Measurements from ENCODE around the gene DSP.

DSP gene

DNA sequence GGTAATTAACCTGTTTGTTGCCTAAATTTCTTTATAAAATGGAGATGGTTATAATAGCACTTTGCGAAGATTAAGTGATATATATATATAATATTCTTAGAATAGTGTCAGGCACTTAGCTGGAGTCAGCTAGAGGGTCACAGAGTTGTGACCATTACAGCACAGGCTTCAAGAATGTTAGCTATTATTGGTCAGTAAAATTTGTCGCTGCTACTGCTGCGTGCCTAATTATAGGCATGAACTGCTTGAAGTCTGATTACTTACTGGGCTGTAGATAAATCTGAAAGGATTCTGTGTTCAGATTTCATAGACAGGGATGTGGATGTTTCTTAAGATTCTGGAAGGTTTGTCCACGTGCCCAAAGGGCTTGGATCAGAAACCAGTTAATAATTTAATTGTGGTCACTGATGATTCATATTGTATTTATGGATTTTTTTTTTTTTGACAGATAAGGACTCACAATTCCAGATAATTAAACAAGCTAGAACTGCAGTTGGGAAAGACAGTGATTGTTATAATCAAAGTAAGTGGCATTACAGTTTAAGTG lies 53.2 kb downstream of the DSP start:
- DNase-seq (ENCODE audit: low read depth in 2 of 2) = no peak

DNA sequence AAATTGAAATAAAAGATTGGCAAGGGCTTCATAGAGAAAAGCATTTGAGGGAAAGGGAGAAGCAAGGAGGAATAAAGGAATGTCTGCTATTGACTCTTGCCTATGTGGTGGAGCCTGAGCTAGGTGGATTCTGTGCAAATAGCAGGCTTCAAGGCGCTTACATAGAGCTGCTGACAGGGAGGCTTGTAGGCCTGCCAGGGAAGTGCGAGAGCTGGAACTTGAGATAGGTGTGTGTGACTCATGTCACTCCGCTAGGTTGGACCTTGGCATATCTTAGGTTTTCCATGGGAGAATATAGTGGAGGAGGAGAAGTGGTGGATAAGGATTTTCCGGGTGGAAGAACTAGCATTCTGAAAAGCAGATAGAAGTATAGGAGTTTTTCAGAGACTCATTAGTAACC lies 62.5 kb downstream of the DSP start:
- no peak for DNase-seq (ENCODE audit: low read depth in 2 of 2)

DNA sequence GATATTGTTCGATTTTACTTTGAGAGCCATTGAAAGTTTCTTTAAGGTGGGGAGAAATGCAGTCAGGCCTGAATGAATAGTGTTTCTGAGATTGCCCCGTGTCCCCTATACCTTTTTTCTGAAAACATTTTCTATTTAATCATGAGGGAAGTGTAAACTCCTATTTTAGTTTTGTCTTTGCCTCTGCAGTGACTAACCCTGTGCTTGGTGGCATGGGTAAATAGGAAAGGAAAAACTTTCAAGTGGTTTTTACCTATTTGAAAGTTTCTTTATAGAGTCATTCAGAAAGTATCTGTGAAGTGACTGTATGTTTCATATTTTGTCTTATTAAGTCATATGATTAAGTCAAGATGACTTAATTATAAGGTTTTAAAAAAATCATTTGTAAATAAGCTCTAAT lies 63.0 kb downstream of the DSP start:
- DNase-seq (ENCODE audit: low read depth in 2 of 2) = no peak

DNA sequence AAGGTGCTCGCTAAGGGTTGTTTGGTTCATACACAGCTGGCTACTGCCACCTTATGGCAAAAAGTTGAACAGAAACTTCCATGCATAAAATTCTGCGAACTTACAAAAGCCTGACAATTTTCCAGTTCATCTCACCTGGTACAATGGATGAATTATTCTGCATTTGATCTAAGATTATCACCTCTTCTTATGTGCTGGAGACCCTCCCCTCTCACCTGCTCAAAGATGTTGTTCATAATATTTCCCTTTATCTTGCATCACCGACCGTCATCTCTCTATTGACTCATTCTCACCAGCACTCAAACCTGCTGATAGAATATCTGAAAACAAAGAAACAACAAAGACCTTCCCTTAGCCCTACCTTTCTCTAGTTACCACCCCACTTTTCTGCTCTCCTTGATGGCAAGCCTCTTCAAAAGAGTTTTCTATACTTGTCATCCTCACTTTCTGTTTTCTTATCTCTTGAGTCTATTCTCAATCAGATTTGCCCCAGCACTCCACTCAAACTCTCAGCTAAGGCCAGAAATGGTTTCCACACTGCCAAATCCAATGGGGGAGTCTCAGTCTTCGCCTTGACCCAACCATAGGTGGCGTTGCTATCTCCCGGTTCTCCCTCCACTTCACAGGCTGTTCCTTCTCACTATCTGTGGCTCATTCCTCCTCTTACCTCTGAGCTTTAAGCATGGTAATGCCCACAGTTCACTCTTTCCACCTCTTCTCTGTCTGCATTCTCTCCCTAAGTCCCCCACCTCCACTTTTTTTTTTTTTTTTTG lies 74.3 kb downstream of the DSP start:
- DNase-seq (ENCODE audit: low read depth in 2 of 2) = no peak

DNA sequence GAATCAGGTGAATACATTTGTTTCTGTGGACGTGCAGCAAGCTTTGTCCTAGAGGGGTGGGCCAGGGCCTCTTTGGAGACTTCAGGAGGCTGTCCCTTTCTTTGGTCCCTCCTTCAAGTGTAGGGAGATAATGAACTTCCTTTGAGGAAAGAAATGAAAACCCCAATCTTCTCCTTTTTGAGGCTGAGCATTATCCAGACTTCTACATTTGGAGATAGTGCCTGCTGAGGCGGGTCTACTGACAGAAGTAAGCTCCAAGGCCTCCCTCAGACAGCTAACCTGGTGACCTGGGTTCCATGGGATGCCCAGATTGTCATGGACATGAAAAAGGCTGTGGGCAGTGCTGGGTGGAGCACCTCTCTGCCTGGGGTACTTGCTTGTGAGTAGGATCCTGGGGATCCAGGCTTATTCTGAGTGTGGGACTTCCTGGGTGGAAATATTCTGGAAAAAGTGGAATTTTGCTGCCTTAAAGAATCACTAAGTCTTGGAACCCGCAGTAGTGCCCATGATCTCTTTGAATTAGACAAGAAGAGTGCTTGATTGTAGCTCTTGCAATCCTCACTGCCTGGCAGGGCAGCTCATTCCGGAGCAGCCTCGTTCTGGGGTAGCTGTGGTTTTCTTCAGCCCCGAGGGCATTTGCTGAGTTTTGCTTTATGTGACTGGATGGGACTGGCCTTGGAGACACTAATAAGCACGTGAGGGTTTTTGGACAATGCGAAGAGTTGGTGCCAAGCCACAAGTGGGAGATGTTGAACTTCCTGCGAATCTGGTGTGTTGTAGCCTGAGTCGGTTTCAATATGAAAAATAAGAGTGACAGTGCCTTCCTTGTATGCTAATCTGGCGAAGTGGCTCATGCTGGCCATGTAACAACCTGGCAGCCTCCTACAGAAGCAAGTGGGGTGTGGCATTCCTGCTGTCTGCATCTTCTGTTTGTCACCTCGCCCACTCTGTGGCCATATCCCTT lies 76.6 kb downstream of the DSP start:
- no peak for DNase-seq (ENCODE audit: low read depth in 2 of 2)

DNA sequence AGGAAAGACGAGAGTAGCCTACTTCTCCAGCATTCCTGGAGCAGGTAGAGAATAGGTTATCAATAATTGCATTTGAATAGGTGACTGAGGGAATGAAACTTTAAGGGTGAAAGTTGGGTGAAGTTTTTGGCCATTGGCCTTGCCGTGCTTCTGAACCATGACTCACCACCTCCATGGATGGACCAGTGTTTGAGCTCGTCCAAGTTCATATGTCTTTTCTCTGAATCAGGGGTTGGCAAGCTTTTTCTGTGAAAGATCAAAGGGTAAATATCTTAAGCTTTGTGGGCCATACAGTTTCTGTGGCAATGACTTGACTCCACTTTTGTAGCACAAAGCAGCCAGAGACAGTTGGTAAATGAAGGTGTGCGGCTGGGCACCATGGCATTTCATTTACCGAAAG lies 80.3 kb downstream of the DSP start:
- DNase-seq (ENCODE audit: low read depth in 2 of 2) = no peak

DNA sequence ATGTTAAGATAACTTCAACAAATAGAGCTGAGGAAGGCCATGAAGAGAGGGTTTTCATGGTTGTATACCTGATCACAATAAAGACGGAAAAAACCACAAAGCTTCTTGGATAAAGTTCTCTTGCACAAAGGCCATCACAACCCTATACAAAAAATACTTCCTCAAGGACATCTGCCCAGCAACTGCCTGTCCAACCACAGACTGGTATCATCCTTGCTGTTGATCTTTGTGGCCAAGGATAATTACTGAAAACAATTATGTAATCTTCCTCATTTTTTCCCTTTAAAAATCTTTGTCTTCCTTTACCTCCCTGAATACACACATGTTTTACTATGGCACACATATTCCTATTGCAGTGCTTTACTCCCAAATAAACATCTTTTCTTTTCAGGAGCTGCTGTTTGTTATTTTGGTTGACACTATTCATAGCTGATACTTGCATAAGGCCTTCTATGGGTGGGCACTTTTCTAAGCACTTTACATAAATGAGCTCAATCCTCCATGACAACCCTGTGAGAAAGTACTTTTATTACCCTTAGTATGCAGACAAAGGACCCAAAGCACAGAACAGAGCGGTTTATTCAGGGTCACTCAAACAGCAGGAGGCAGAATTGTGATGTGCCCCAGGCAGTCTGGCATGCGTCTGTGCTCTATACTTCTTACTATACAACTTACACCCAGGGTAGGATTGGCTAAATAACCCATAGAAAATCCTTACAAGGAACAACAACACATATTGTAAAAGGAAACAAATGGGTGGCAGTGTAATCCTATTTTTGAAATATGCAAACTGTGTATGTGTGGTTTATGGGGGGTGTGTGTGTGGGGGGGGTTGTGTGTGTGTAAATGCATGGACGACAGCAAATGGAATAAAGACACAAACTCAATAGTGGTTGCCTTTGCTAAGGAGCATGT lies 83.6 kb downstream of the DSP start:
- no peak for DNase-seq (ENCODE audit: low read depth in 2 of 2)

DNA sequence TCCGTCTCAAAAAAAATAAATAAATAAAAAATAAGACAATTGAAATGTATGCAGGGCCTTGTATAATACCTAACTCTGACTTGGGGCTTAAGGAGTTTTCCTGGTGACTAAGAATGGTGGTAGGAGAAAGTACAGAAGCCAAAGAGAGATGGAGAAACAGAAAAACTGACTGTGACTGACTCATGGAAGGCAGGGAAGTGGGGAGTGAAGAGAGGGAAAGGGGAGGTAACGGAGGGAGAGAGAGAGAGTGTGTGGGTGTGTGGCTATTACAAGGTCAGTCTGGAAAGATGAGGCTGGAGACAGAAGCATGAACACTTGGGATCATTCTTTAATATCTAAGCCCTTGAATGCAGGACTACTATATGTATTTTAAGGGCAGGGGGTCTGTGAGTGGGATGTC lies 87.0 kb downstream of the DSP start:
- no peak for DNase-seq (ENCODE audit: low read depth in 2 of 2)

DNA sequence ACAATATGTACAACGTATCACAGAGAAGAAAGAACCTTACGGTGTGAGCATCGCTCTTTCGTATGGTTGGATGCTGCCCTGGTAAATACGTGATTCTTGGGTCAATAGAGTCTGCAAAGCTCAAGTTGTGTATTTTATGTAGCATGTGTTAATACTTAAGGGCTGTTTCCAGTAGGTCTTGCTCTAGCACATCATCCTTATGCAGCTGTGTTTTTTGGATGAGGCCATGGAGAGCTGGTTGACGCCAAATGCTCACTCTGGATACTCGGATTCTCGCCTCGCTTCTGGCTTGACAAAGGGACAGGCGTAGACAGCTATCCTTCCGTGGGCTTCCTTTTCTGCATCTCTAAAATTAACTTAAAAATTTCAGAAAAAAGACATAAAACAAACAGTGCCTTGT lies 87.4 kb downstream of the DSP start:
- no peak for DNase-seq (ENCODE audit: low read depth in 2 of 2)

DNA sequence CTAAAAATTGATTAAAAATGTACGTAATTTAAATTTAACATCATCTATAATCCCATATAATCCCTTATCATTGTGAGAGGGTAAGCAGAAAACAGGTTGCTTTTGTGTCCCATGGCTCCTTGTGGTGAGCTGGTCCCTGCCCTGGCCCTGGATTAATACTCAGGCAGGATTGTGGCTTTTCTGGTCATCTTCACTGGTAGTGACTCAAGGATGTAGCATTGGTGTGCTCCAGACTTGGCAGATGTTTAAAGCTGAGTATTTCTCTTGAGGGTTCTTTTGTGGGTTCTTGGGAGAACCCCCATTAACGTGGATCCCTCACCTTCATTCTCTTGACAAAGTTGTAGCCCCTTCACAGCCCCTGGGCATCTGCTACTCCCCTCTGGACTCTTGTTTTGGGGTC lies 87.8 kb downstream of the DSP start:
- DNase-seq (ENCODE audit: low read depth in 2 of 2) = no peak

DNA sequence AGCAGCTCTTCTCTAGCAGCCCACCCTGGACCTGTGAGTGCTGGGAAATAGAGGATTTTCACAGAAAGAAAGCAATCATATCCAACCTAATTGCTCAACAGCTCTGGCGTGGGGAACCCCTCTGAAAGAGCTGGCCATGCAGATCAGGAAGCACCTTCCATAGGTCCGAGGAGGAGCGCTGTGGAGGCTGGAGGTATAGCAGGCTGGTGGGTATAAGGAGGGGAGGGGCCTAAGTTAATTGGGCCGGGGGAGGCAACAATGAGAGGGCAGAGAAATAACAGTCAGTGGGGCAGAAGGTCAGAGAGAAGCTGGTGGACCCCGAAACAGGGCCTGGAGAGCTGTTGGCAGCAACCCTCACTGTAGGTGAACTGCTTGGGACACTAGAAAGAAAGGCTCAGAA lies 89.3 kb downstream of the DSP start:
- no peak for DNase-seq (ENCODE audit: low read depth in 2 of 2)

DNA sequence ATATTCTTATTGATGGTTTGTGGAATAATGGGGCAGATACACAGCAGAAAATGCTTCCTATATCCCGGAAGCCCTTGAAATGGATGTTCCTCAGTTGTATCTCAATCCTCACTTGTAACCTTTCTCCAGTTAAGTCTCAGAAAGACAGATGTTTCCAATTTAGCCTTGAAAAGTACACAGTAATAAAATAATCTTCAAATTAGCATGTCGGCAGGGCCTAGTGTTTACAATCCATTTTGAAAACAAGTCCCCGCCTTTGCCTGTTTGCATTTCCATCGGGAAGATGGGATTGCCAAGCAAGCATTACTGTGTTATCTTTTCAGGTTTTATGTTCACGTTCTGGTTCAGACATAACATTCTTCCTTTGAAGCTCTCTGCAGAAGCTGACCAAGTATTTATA lies 90.0 kb downstream of the DSP start:
- no peak for DNase-seq (ENCODE audit: low read depth in 2 of 2)

DNA sequence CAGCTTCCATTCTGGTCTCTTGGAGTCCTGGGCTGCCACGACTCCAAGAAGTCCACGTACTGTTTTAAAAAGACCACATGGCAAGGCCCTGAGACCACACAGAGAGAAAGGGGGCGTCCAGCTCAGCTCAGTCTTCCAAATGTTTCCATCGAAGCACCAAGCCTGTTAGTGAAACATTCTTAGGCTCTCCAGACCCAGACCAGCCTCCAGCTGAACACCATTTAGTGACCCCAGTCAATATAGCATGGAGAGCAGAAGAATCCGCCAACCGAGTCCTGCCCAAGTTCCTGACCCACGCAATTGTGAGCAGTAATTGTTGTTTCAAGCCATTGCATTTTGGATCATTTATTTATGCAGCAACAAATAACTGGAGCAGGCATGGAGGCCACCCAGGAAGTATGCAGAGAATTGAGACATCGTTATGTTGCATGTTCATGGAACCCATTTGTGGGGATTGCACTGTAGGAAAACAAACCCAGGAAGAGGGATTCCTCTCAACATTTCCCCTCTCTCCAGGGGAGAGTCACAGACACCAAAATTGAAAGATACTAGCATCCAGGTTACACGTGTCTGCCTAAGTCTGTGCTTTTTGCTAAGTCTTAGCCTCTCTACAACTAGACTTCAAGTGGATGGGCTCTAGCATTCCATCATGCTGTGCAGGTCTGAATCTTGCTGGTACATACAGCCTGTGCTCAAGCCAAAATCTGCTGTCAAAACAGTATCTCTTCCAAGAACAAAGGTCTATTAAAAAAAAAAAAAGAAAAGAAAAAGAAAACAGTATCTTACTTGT lies 91.2 kb downstream of the DSP start:
- no peak for DNase-seq (ENCODE audit: low read depth in 2 of 2)

DNA sequence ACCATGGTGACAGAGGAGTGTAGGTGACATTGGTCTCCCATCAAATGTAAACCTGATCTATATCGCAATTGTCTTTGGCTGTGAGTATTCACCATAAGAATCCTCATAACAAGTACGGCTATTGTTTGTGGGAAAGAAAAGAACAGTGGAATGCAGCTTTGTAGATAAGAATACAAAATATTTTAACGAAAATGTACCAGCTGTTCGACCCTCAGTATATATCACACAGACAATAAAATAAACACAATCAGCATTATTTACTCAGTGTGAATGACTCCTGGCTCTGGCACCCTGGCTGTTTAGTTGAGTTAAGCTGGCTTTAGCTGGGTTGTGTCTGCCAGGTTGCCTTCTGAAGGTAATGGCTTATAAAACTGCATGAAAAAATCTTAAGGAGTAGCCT lies 91.9 kb downstream of the DSP start:
- no peak for DNase-seq (ENCODE audit: low read depth in 2 of 2)

DNA sequence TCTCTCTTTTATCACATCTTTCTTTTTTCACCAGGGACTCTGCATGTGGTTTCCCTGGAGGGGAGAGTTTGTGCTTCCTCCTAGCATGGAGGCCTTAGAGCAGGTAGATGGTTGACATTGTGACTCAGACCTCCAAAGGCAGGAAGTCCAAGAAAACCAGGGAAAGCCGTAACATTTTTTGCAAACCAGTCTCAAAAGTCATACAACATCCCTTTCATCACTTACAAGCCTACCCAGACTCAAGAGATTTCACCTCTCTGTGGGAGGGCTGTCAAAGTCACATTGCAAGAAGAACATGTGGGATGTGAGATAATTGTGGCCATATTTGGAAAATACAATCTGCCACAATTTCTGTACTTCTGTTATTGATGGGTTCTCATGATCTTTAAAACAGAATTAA lies 94.7 kb downstream of the DSP start:
- no peak for DNase-seq (ENCODE audit: low read depth in 2 of 2)
